GM23338 (cell line): ENCODE results near the gene TRIM52. TPM values are rescaled to one million over a fixed set of nuclear protein-coding genes. Genes with fewer than 3 reads are reported as not detected.

ENCODE experiments used
- ATAC-seq: fragments of 200-7000 bp; cut with Tn5 transposase; 3 replicates; pipeline ENCODE4 v1.9.1; 2020
- DNase-seq: peaks from one replicate; pipeline ENCODE4 v3.0.0-alpha.2; 2015; ENCODE audit warnings: low spot score
- H2AFZ ChIP-seq: fragments of 200-600 bp; sonication (generic); 2 replicates; pipeline ENCODE4 v1.8.0; 2016; ENCODE audit warnings: antibody characterized with exemption, mild to moderate bottlenecking, moderate library complexity
- H3F3A ChIP-seq: fragments of 200-600 bp; sonication (generic); replicated peaks from 2 replicates; pipeline ENCODE4 v1.8.0; 2017; ENCODE audit warnings: antibody characterized with exemption, mixed run types, low read depth
- H3K27ac ChIP-seq: fragments of 200-600 bp; sonication (generic); 2 replicates; pipeline ENCODE4 v1.6.1; 2016; ENCODE audit warnings: low read depth
- H3K27me3 ChIP-seq: fragments of 200-600 bp; sonication (generic); 2 replicates; pipeline ENCODE4 v1.8.0; 2016; ENCODE audit warnings: mild to moderate bottlenecking, mixed run types, moderate library complexity; ENCODE audit not compliant: insufficient read depth
- H3K36me3 ChIP-seq: fragments of 200-600 bp; sonication (generic); 2 replicates; pipeline ENCODE4 v1.8.0; 2016; ENCODE audit warnings: mild to moderate bottlenecking; ENCODE audit not compliant: insufficient read depth
- H3K4me1 ChIP-seq: fragments of 200-600 bp; sonication (generic); 2 replicates; pipeline ENCODE4 v1.8.0; 2016; ENCODE audit warnings: mild to moderate bottlenecking, moderate library complexity; ENCODE audit not compliant: insufficient read depth
- H3K4me2 ChIP-seq: fragments of 200-600 bp; sonication (generic); 2 replicates; pipeline ENCODE4 v1.7.1; 2017; ENCODE audit warnings: mixed run types
- H3K4me3 ChIP-seq: fragments of 200-600 bp; sonication (generic); 2 replicates; pipeline ENCODE4 v1.6.1; 2016; ENCODE audit warnings: mixed run types
- H3K79me2 ChIP-seq: fragments of 200-600 bp; sonication (generic); replicated peaks from 2 replicates; pipeline ENCODE4 v1.8.0; 2017; ENCODE audit warnings: mild to moderate bottlenecking; ENCODE audit not compliant: insufficient read depth
- H3K9me2 ChIP-seq: fragments of 200-600 bp; sonication (generic); 2 replicates; pipeline ENCODE4 v1.8.0; 2017; ENCODE audit not compliant: insufficient read depth
- H4K20me1 ChIP-seq: fragments of 200-600 bp; sonication (generic); replicated peaks from 2 replicates; pipeline ENCODE4 v1.8.0; 2017; ENCODE audit warnings: mild to moderate bottlenecking; ENCODE audit not compliant: insufficient read depth
- H3K27ac Mint-ChIP-seq: 2 replicates; pipeline ENCODE4 v1.8.0; 2020; ENCODE audit warnings: inconsistent platforms, mild to moderate bottlenecking, moderate library complexity, mixed read lengths
- H3K27me3 Mint-ChIP-seq: 3 replicates; pipeline ENCODE4 v1.8.0; 2022; ENCODE audit warnings: low read depth, mild to moderate bottlenecking, moderate library complexity, mixed read lengths, inconsistent platforms; ENCODE audit not compliant: insufficient read depth, poor library complexity
- H3K36me3 Mint-ChIP-seq: 3 replicates; pipeline ENCODE4 v1.8.0; 2021; ENCODE audit warnings: low read depth, mild to moderate bottlenecking, inconsistent platforms, moderate library complexity, mixed read lengths
- H3K4me1 Mint-ChIP-seq: 3 replicates; pipeline ENCODE4 v1.8.0; 2020; ENCODE audit warnings: mild to moderate bottlenecking, inconsistent platforms, mixed read lengths
- H3K4me3 Mint-ChIP-seq: 3 replicates; pipeline ENCODE4 v1.8.0; 2021; ENCODE audit warnings: moderate library complexity, mild to moderate bottlenecking, inconsistent platforms, mixed read lengths
- H3K9me3 Mint-ChIP-seq: 3 replicates; pipeline ENCODE4 v1.8.0; 2020; ENCODE audit warnings: moderate library complexity, mild to moderate bottlenecking, inconsistent platforms, mixed read lengths
- CREB1 ChIP-seq: fragments of 250-450 bp; sonication (Bioruptor Pico); IDR thresholded peaks from 2 replicates; pipeline ENCODE4 v1.5.0; 2020; ENCODE audit warnings: low read depth, mild to moderate bottlenecking, moderate library complexity
- CTCF ChIP-seq, 2 experiments: fragments of 200-600 bp in 1 of 2; sonication (generic) in 1 of 2; conservative IDR thresholded peaks; 2 replicates each; pipeline versions ENCODE4 v1.5.1 to v1.6.1; 2016 to 2017; ENCODE audit warnings: antibody characterized with exemption in 2 of 2, low read depth in 2 of 2, mild to moderate bottlenecking in 2 of 2, moderate library complexity in 1 of 2
- ETS1 ChIP-seq: IDR thresholded peaks from 2 replicates; pipeline ENCODE4 v1.6.1; 2016; ENCODE audit warnings: antibody characterized with exemption
- EZH2 ChIP-seq: fragments of 200-600 bp; sonication (generic); IDR thresholded peaks from one replicate; pipeline ENCODE4 v1.8.0; 2017; ENCODE audit warnings: antibody characterized with exemption, mild to moderate bottlenecking, low read depth; ENCODE audit not compliant: unreplicated experiment
- EZH2phosphoT487 ChIP-seq: fragments of 200-600 bp; sonication (generic); IDR thresholded peaks from one replicate; pipeline ENCODE4 v1.8.1; 2018; ENCODE audit warnings: antibody characterized with exemption; ENCODE audit not compliant: unreplicated experiment
- JUNB ChIP-seq: IDR thresholded peaks from one replicate; pipeline ENCODE4 v1.6.1; 2016; ENCODE audit warnings: antibody characterized with exemption; ENCODE audit not compliant: unreplicated experiment
- NANOG ChIP-seq: IDR thresholded peaks from 2 replicates; pipeline ENCODE4 v1.6.1; 2016; ENCODE audit warnings: antibody characterized with exemption, borderline replicate concordance
- POLR2AphosphoS5 ChIP-seq: IDR thresholded peaks from 2 replicates; pipeline ENCODE4 v1.6.1; 2016; ENCODE audit warnings: antibody characterized with exemption, low read depth
- REST ChIP-seq: IDR thresholded peaks from one replicate; pipeline ENCODE4 v1.6.1; 2018; ENCODE audit warnings: antibody characterized with exemption; ENCODE audit not compliant: unreplicated experiment
- STAT1 ChIP-seq: IDR thresholded peaks from one replicate; pipeline ENCODE4 v1.6.1; 2016; ENCODE audit warnings: antibody characterized with exemption; ENCODE audit not compliant: unreplicated experiment
- ZNF114 ChIP-seq: fragments of 250-450 bp; sonication (Bioruptor Pico); IDR thresholded peaks from 2 replicates; pipeline ENCODE4 v1.5.0; 2020; ENCODE audit warnings: mild to moderate bottlenecking, moderate library complexity
- ZNF331 ChIP-seq: fragments of 250-450 bp; sonication (Bioruptor Pico); IDR thresholded peaks from 2 replicates; pipeline ENCODE4 v1.5.0; 2020; ENCODE audit warnings: low read depth, mild to moderate bottlenecking, moderate library complexity
- ZNF462 ChIP-seq: fragments of 250-450 bp; sonication (Bioruptor Pico); IDR thresholded peaks from 2 replicates; pipeline ENCODE4 v1.5.0; 2020; ENCODE audit warnings: mild to moderate bottlenecking, moderate library complexity
- polyA plus RNA-seq: library from polyadenylated mRNA; unstranded; fragments of >200 nt; fragmentation: Nextera tagmentation; extraction: Ambion mirVana; gene quantifications from 2 replicates; pipeline ENCODE4 v1.2.1, GENCODE V29; 2016
- total RNA-seq: library from RNA; depleted of rRNA; stranded (reverse); fragments of >200 nt; shearing (Covaris generic); gene quantifications from 2 replicates; pipeline ENCODE4 v1.2.3, GENCODE V29; 2014

The TRIM52 gene
- total and polyA plus RNA-seq, 2 experiments from 2014 or later, result 6.2 to 8.1 TPM

GRCh38 chr5:181212080-181212479 is 48.9 kb downstream of the TRIM52 start:
- no peak for DNase-seq
- no peak overlapping the region for H3K4me3 ChIP-seq
- H3K9me3 Mint-ChIP-seq, result peaks cover 5% of the 10 kb centered on the region; the same call in 2 of the 3 replicates

More at GRCh38 chr5:181212080-181212479, 48.9 kb downstream of the TRIM52 start:
- H3K27me3 ChIP-seq, result peaks cover 12% of the 10 kb centered on the region
- H3K4me3 Mint-ChIP-seq, result no peak overlapping the region
- no peak for TF ChIP-seq NANOG
- TF ChIP-seq CREB1 (CRISPR knock-in tag), result no peak
- TF ChIP-seq REST, result no peak
- TF ChIP-seq ZNF331 (CRISPR knock-in tag), result no peak
- TF ChIP-seq JUNB, result no peak
- no peak for TF ChIP-seq CTCF (conservative IDR thresholded peaks at IDR 0.05; ENCODE audit: low read depth in 2 of 2)
- TF ChIP-seq ZNF462 (CRISPR knock-in tag), result no peak
- no peak for TF ChIP-seq EZH2
- TF ChIP-seq ZNF114, result no peak
- no peak for TF ChIP-seq EZH2phosphoT487
- TF ChIP-seq ETS1, result no peak
- no peak for TF ChIP-seq STAT1
- no peak for TF ChIP-seq POLR2AphosphoS5
- H3K4me1 ChIP-seq, result no peaks in the 10 kb centered on the region
- no peak overlapping the region for H3K27ac Mint-ChIP-seq
- H3F3A ChIP-seq, result peaks cover 7% of the 10 kb centered on the region; the same call in 1 of the 2 replicates
- H3K27me3 Mint-ChIP-seq, result peaks cover 21% of the 10 kb centered on the region
- H3K4me1 Mint-ChIP-seq, result peaks cover 4% of the 10 kb centered on the region
- no peaks in the 10 kb centered on the region; the same call in 1 of the 2 replicates for H4K20me1 ChIP-seq
- no peak overlapping the region for H3K27ac ChIP-seq
- peaks cover 5% of the 10 kb centered on the region; the same call in 2 of the 3 replicates for H3K36me3 Mint-ChIP-seq
- H3K79me2 ChIP-seq, result no peaks in the 10 kb centered on the region
- no peak for ATAC-seq
- H3K9me2 ChIP-seq, result no peaks in the 10 kb centered on the region
- H2AFZ ChIP-seq, result no peak overlapping the region
- no peak overlapping the region for H3K4me2 ChIP-seq
- no peaks in the 10 kb centered on the region for H3K36me3 ChIP-seq
